Measurements from ENCODE around the gene CABP1.

The CABP1 gene

GRCh38 chr12:120639771-120640721 is at the start of gene CABP1:
TSS of gene CABP1 (plus strand) at chr12:120640626. CDS start at chr12:120640686, 60 bp downstream.
- Histone ChIP-seq H3F3A (ENCODE audit: insufficient read depth, low read length) (no peaks in the 10 kb centered on the region), H3K27ac (ENCODE audit: low read length) (no peak within 1 kb of the TSS), H3K79me2 (ENCODE audit: low read length) (no peaks in the 10 kb centered on the region), H3K36me3 (replicated peaks; ENCODE audit: insufficient read depth, low read length) (no peaks in the 10 kb centered on the region), H3K4me3 (ENCODE audit: low read length) (peak within 1 kb of the TSS; percentile 31; the same call in 1 of the 2 replicates), H3K4me1 (ENCODE audit: low read length) (no peaks in the 10 kb centered on the region), H3K27me3 (replicated peaks; ENCODE audit: insufficient read depth, low read length) (peaks cover 15% of the 10 kb centered on the region; the same call in 1 of the 2 replicates), H4K20me1 (ENCODE audit: insufficient read depth, low read length) (no peaks in the 10 kb centered on the region), H2AFZ (ENCODE audit: low read length) (no peak within 1 kb of the TSS), H3K9me3 (replicated peaks; ENCODE audit: insufficient read depth, low read length) (no peaks in the 10 kb centered on the region), H3K9ac (ENCODE audit: low read length) (no peak within 1 kb of the TSS), H3K9me2 (replicated peaks; ENCODE audit: insufficient read depth, low read length) (no peaks in the 10 kb centered on the region), H3K4me2 (ENCODE audit: low read depth, low read length) (peak within 1 kb of the TSS; percentile 52; the same call in 1 of the 2 replicates)
- TF ChIP-seq CTCF (IDR thresholded peaks at IDR 0.05; ENCODE audit: low read length) = no peak
- TF ChIP-seq EZH2phosphoT487 (IDR thresholded peaks at IDR 0.05; ENCODE audit: low read length) = no peak
- no peak for TF ChIP-seq EZH2 (optimal IDR thresholded peaks at IDR 0.05; ENCODE audit: low read depth, low read length)
- no peak for DNase-seq

GRCh38 chr12:120590741-120591407 is 49.6 kb upstream of the CABP1 start:
- Histone ChIP-seq H2AFZ (ENCODE audit: low read length) (no peak overlapping the region), H3K4me3 (ENCODE audit: low read length) (no peak overlapping the region)

More at GRCh38 chr12:120590741-120591407, 49.6 kb upstream of the CABP1 start:
- no peaks in the 10 kb centered on the region for H3K36me3 ChIP-seq (replicated peaks; ENCODE audit: insufficient read depth, low read length)
- no peaks in the 10 kb centered on the region for H3F3A ChIP-seq (ENCODE audit: insufficient read depth, low read length)
- no peak for DNase-seq
- no peaks in the 10 kb centered on the region for H3K79me2 ChIP-seq (ENCODE audit: low read length)
- H3K4me2 ChIP-seq (ENCODE audit: low read depth, low read length) = no peak overlapping the region
- no peak for TF ChIP-seq EZH2 (optimal IDR thresholded peaks at IDR 0.05; ENCODE audit: low read depth, low read length)
- TF ChIP-seq CTCF (IDR thresholded peaks at IDR 0.05; ENCODE audit: low read length) = no peak
- TF ChIP-seq EZH2phosphoT487 (IDR thresholded peaks at IDR 0.05; ENCODE audit: low read length) = no peak
- H3K9ac ChIP-seq (ENCODE audit: low read length) = no peak overlapping the region
- no peaks in the 10 kb centered on the region for H3K9me2 ChIP-seq (replicated peaks; ENCODE audit: insufficient read depth, low read length)
- no peaks in the 10 kb centered on the region for H3K4me1 ChIP-seq (ENCODE audit: low read length)
- no peaks in the 10 kb centered on the region for H4K20me1 ChIP-seq (ENCODE audit: insufficient read depth, low read length)
- no peaks in the 10 kb centered on the region for H3K27me3 ChIP-seq (replicated peaks; ENCODE audit: insufficient read depth, low read length)
- H3K27ac ChIP-seq (ENCODE audit: low read length) = no peak overlapping the region
- H3K9me3 ChIP-seq (replicated peaks; ENCODE audit: insufficient read depth, low read length) = no peaks in the 10 kb centered on the region

Data from MM.1S (cell line).